Hematopoietic multipotent progenitor cell treated with erythropoietin and hydrocortisone succinate and interleukin-3 and kit ligand, for 6 days (in vitro differentiated cells): ENCODE results near the gene BLM.

Experiments
- DNase-seq: peaks from one replicate; pipeline ENCODE4 v3.0.0-alpha.2; 2015

The BLM gene

GRCh38 chr15:90857337-90857736 lies 140.2 kb downstream of the BLM start:
- no peak for DNase-seq

DNA sequence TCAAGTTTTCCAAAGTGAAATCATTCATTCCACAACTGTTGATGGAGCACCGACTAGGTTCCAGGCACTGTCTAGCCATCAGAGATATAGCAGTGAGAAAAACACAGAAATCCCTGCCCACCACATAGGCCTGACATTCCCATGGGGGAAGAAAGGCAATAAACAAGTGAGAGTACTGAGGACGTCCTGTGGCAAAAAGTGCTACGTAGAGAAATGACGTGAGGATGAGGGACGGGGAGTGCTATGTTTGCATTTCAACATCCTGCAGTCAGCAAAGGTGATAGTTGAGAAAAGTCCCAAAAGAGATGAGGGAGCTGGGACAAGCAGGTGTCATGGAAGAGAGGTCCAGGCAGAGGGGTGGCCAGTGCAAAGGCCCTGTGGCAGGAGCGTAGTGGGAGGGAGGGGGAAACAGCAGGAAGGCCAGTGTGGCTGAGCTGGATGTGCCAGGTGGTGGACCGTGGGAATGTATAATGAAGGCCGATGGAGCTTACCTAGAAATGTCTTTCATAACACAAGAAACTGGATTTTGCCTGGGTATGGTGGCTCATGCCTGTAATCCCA lies 140.8 kb downstream of the BLM start:
- no peak for DNase-seq

GRCh38 chr15:90859234-90860131 lies 142.3 kb downstream of the BLM start:
- DNase-seq: no peak

- no peak for DNase-seq
Measured at GRCh38 chr15:90860450-90860849, 143.3 kb downstream of the BLM start.

DNA sequence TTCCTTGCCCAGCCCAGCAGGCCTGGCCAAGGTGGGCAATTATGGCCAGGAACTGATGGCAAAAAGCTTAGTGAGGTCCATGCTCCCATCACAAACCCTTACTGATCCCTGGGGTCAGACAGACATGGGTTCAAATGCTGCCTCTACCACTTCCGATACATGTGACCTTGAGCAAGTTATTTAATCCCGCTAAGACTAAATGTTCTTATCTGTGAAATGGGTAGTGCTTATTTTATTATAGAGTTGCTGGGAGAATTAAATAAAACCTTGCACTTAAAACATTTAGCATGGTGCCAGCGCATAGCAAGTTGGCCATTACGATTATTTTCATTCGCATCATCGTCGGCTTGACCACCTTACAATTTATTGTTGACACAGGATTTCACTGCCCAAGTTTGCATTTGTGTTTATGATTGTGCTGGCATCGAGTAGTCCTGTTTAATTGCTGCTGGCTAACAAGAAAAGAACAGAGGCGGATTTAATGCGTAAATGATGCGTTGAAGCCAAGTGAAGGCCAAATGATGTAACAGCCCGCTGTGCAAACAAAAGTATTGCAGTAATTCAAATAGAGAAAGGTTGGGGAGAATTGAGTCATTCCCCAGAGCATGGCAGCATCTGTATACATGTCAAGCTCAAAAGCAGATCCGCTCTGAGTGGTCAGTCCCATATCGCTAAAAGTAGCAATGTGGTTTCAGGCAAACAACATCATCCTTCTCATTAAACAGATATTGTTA lies 144.0 kb downstream of the BLM start:
- DNase-seq: no peak

DNA sequence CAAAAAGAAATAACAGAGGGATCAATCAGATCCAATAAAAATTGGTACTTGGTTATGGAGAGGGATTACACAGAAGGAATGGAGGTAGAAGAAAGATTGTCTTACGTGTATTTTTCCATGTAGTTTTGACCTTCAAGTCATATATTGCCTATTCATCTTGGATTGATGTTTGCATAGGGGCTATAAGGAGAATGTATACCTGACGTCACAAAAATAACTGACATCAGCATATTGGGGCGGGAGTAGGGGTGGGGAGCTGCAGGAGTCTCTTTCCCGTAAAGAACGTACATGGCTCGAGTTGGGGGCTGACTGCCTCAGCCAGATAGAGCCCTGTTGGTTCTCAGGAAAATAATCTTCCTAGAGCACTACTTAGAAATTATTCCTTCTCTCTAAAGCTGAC lies 145.3 kb downstream of the BLM start:
- no peak for DNase-seq

- peak; percentile 62 for DNase-seq
Measured at GRCh38 chr15:90862964-90863778, 146.0 kb downstream of the BLM start.

- no peak for DNase-seq
Measured at GRCh38 chr15:90863987-90864386, 146.8 kb downstream of the BLM start.

DNA sequence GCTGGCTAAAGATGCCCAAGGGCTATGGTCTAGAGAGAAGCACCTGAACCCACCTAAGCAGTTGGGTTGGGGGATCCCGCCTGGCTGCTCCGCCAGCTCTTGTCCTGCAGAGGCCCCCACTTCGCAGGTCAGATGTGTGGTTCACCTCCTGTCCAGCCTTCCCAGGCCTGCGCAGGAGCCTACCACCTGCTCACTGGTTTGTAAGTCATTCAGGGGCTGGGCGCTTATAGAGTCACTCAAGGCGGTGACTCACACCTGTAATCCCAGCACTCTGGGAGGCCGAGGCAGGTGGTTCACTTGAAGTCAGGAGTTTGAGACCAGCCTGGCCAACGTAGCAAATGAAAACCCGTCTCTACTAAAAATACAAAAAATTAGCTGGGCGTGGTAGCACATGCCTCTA lies 147.4 kb downstream of the BLM start:
- DNase-seq: no peak

- DNase-seq: no peak
Measured at GRCh38 chr15:90865702-90866101, 148.6 kb downstream of the BLM start.
